ENCODE data around the gene MCC. TPM values are rescaled to one million over a fixed set of nuclear protein-coding genes. Genes with fewer than 3 reads are reported as not detected.

MCC gene
- total and polyA plus RNA-seq, 2 donors (not counting 1 experiment from before 2014, with no cell fraction given) = 0.09 to 0.32 TPM

GRCh38 chr5:113027431-113027830 is 460.8 kb downstream of the MCC start:
- Mint-ChIP-seq H3K27me3 (no peaks in the 10 kb centered on the region), H3K9me3 (ENCODE audit: insufficient read depth) (no peaks in the 10 kb centered on the region), H3K4me1 (peaks cover 10% of the 10 kb centered on the region), H3K4me3 (no peak overlapping the region), H3K27ac (no peak overlapping the region)
- Histone ChIP-seq H3K27me3 (replicated peaks in 1 of 4; ENCODE audit: control extremely low read depth in 1 of 4, control insufficient read depth in 3 of 4, insufficient read depth in 4 of 4, low read length in 3 of 4) (no peaks in the 10 kb centered on the region), H3K4me3 (ENCODE audit: control extremely low read depth in 1 of 5, extremely low read depth in 1 of 5, insufficient read depth in 1 of 5, low read depth in 2 of 5, low read length in 4 of 5) (no peak overlapping the region), H3K9ac (ENCODE audit: low read length) (no peak overlapping the region), H3K4me2 (replicated peaks; ENCODE audit: low read depth, low read length, poor library complexity, severe bottlenecking) (no peak overlapping the region), H2AFZ (ENCODE audit: insufficient read depth, low read depth, low read length, poor library complexity, severe bottlenecking) (no peak overlapping the region), H3K79me2 (ENCODE audit: control insufficient read depth, insufficient read depth, low read length) (no peaks in the 10 kb centered on the region), H4K20me1 (ENCODE audit: control insufficient read depth, insufficient read depth, low read length, poor library complexity, severe bottlenecking) (no peaks in the 10 kb centered on the region), H3K9me3 (ENCODE audit: control extremely low read depth in 1 of 3, control insufficient read depth in 2 of 3, insufficient read depth in 1 of 3, low read length in 2 of 3) (no peaks in the 10 kb centered on the region), H3K27ac (ENCODE audit: low read length in 2 of 2) (no peak overlapping the region), H3K4me1 (ENCODE audit: control insufficient read depth in 2 of 2, insufficient read depth in 2 of 2, low read length in 2 of 2) (peaks cover 7 to 8% of the 10 kb centered on the region in 2 donors), H3K36me3 (replicated peaks in 1 of 2; ENCODE audit: control extremely low read depth in 1 of 2, control insufficient read depth in 1 of 2, extremely low read depth in 1 of 2, insufficient read depth in 2 of 2, low read length in 1 of 2) (no peaks in the 10 kb centered on the region)
- DNase-seq = no peak
- ATAC-seq (ENCODE audit: low read depth) = no peak
- intact Hi-C loops (cut with micrococcal nuclease) = no loop called here
- TF ChIP-seq EZH2 (IDR thresholded peaks at IDR 0.05; ENCODE audit: borderline replicate concordance, insufficient read depth, low read depth, low read length, poor library complexity, severe bottlenecking) = no peak
- TF ChIP-seq CTCF (IDR thresholded peaks at IDR 0.05) = no peak
- ChIA-PET CTCF (no interaction called here), POLR2A (no interaction called here)
- WGBS (ENCODE audit: insufficient coverage) = 93% methylated on average over 5 of the region's 5 CpGs

- Histone ChIP-seq H3K36me3 (replicated peaks in 1 of 2; ENCODE audit: control extremely low read depth in 1 of 2, control insufficient read depth in 1 of 2, extremely low read depth in 1 of 2, insufficient read depth in 2 of 2, low read length in 1 of 2) (no peaks in the 10 kb centered on the region), H3K9ac (ENCODE audit: low read length) (no peak overlapping the region), H3K79me2 (ENCODE audit: control insufficient read depth, insufficient read depth, low read length) (no peaks in the 10 kb centered on the region), H3K4me2 (replicated peaks; ENCODE audit: low read depth, low read length, poor library complexity, severe bottlenecking) (no peak overlapping the region), H4K20me1 (ENCODE audit: control insufficient read depth, insufficient read depth, low read length, poor library complexity, severe bottlenecking) (no peaks in the 10 kb centered on the region), H2AFZ (ENCODE audit: insufficient read depth, low read depth, low read length, poor library complexity, severe bottlenecking) (no peak overlapping the region), H3K27ac (ENCODE audit: low read length in 2 of 2) (no peak overlapping the region), H3K4me3 (ENCODE audit: control extremely low read depth in 1 of 5, extremely low read depth in 1 of 5, insufficient read depth in 1 of 5, low read depth in 2 of 5, low read length in 4 of 5) (no peak overlapping the region), H3K4me1 (ENCODE audit: control insufficient read depth in 2 of 2, insufficient read depth in 2 of 2, low read length in 2 of 2) (peaks cover 9 to 11% of the 10 kb centered on the region in 2 donors), H3K9me3 (ENCODE audit: control extremely low read depth in 1 of 3, control insufficient read depth in 2 of 3, insufficient read depth in 1 of 3, low read length in 2 of 3) (no peaks in the 10 kb centered on the region), H3K27me3 (replicated peaks in 1 of 4; ENCODE audit: control extremely low read depth in 1 of 4, control insufficient read depth in 3 of 4, insufficient read depth in 4 of 4, low read length in 3 of 4) (no peaks in the 10 kb centered on the region)
- H3K4me1 Mint-ChIP-seq = peaks cover 14% of the 10 kb centered on the region
- ChIA-PET POLR2A (no interaction called here), CTCF (no interaction called here)
- intact Hi-C loops (cut with micrococcal nuclease) = no loop called here
- no peak overlapping the region for H3K27ac Mint-ChIP-seq
- WGBS (ENCODE audit: insufficient coverage) = 86% methylated on average over 8 of the region's 8 CpGs
- ATAC-seq (ENCODE audit: low read depth) = no peak
- no peaks in the 10 kb centered on the region for H3K9me3 Mint-ChIP-seq (ENCODE audit: insufficient read depth)
- no peak overlapping the region for H3K4me3 Mint-ChIP-seq
- no peaks in the 10 kb centered on the region for H3K27me3 Mint-ChIP-seq
- no peak for TF ChIP-seq CTCF (IDR thresholded peaks at IDR 0.05)
- no peak for TF ChIP-seq EZH2 (IDR thresholded peaks at IDR 0.05; ENCODE audit: borderline replicate concordance, insufficient read depth, low read depth, low read length, poor library complexity, severe bottlenecking)
- no peak for DNase-seq
Measured at GRCh38 chr5:113027015-113027414, 461.2 kb downstream of the MCC start.

Data from B cell (primary cell).